ENCODE measurements around the gene CD300LD.

CD300LD gene

GRCh38 chr17:74552037-74552436, 40.0 kb downstream of the CD300LD start:
- no peak for TF ChIP-seq CTCF (IDR thresholded peaks at IDR 0.05)
- no peak overlapping the region for H3K4me3 ChIP-seq
- no peaks in the 10 kb centered on the region for H3K4me1 ChIP-seq
- no peak overlapping the region for H3K27ac ChIP-seq
- DNase-seq, result no peak
- peaks cover 0 to 14% of the 10 kb centered on the region in 2 donors for H3K27me3 ChIP-seq
- intact Hi-C loops (cut with DNase I; ENCODE audit: low total_unique reads), result no loop called here
- H3K9me3 ChIP-seq, result no peaks in the 10 kb centered on the region
- no peaks in the 10 kb centered on the region for H3K36me3 ChIP-seq

GRCh38 chr17:74550602-74551001, 41.5 kb downstream of the CD300LD start:
- Histone ChIP-seq H3K36me3 (no peaks in the 10 kb centered on the region), H3K4me1 (no peaks in the 10 kb centered on the region), H3K27ac (no peak overlapping the region), H3K4me3 (no peak overlapping the region), H3K27me3 (peaks cover 0 to 14% of the 10 kb centered on the region in 2 donors), H3K9me3 (no peaks in the 10 kb centered on the region)
- intact Hi-C loops (cut with DNase I; ENCODE audit: low total_unique reads), result no loop called here
- DNase-seq, result no peak
- TF ChIP-seq CTCF (IDR thresholded peaks at IDR 0.05), result no peak

GRCh38 chr17:74549343-74549742, 42.7 kb downstream of the CD300LD start:
- H3K4me1 ChIP-seq, result no peaks in the 10 kb centered on the region
- H3K9me3 ChIP-seq, result no peaks in the 10 kb centered on the region
- H3K27me3 ChIP-seq, result peaks cover 0 to 14% of the 10 kb centered on the region in 2 donors
- DNase-seq, result no peak
- H3K36me3 ChIP-seq, result no peaks in the 10 kb centered on the region
- intact Hi-C loops (cut with DNase I; ENCODE audit: low total_unique reads), result no loop called here
- no peak overlapping the region for H3K4me3 ChIP-seq
- TF ChIP-seq CTCF (IDR thresholded peaks at IDR 0.05), result no peak
- H3K27ac ChIP-seq, result no peak overlapping the region

- H3K4me3 ChIP-seq, result no peak overlapping the region
- H3K9me3 ChIP-seq, result no peaks in the 10 kb centered on the region
- DNase-seq, result no peak
- H3K36me3 ChIP-seq, result no peaks in the 10 kb centered on the region
- no peaks in the 10 kb centered on the region for H3K4me1 ChIP-seq
- no peak for TF ChIP-seq CTCF (IDR thresholded peaks at IDR 0.05)
- intact Hi-C loops (cut with DNase I; ENCODE audit: low total_unique reads), result no loop called here
- no peak overlapping the region for H3K27ac ChIP-seq
- H3K27me3 ChIP-seq, result peaks cover 0 to 17% of the 10 kb centered on the region in 2 donors
Measured at GRCh38 chr17:74547736-74548135, 44.3 kb downstream of the CD300LD start.

GRCh38 chr17:74547264-74547663, 44.8 kb downstream of the CD300LD start:
- H3K27ac ChIP-seq, result no peak overlapping the region
- no peaks in the 10 kb centered on the region for H3K9me3 ChIP-seq
- no peaks in the 10 kb centered on the region for H3K4me1 ChIP-seq
- TF ChIP-seq CTCF (IDR thresholded peaks at IDR 0.05), result no peak
- DNase-seq, result no peak
- H3K27me3 ChIP-seq, result peaks cover 0 to 17% of the 10 kb centered on the region in 2 donors
- intact Hi-C loops (cut with DNase I; ENCODE audit: low total_unique reads), result no loop called here
- H3K36me3 ChIP-seq, result no peaks in the 10 kb centered on the region
- H3K4me3 ChIP-seq, result no peak overlapping the region

GRCh38 chr17:74546586-74546985, 45.5 kb downstream of the CD300LD start:
- H3K9me3 ChIP-seq, result no peaks in the 10 kb centered on the region
- DNase-seq, result no peak

More at GRCh38 chr17:74546586-74546985, 45.5 kb downstream of the CD300LD start:
- intact Hi-C loops (cut with DNase I; ENCODE audit: low total_unique reads), result no loop called here
- Histone ChIP-seq H3K4me3 (no peak overlapping the region), H3K27ac (no peak overlapping the region), H3K36me3 (no peaks in the 10 kb centered on the region), H3K4me1 (no peaks in the 10 kb centered on the region), H3K27me3 (peaks cover 0 to 17% of the 10 kb centered on the region in 2 donors)
- TF ChIP-seq CTCF (IDR thresholded peaks at IDR 0.05), result no peak

Measured in tibial artery (tissue), 4 donors.